ENCODE measurements around the gene ZNF540. TPM values are rescaled to one million over a fixed set of nuclear protein-coding genes. Genes with fewer than 3 reads are reported as not detected.

The ZNF540 gene
- total and polyA plus RNA-seq, 9 of the 15 experiments (the other 6 are each of a cell fraction or from before 2014, with no cell fraction given): 0.20 to 0.95 (median 0.44) TPM

GRCh38 chr19:37551129-37551993 lies 43.3 kb upstream of the ZNF540 start (continued):
- TF ChIP-seq RBFOX2 (IDR thresholded peaks at IDR 0.05; ENCODE audit: low read depth, low read length): peak; percentile 61
- TF ChIP-seq MTA1 (IDR thresholded peaks at IDR 0.05; ENCODE audit: borderline replicate concordance): peak; percentile 88
- peak; percentile 33 to 59 (median 50); a peak in 5 of 6 replicates for TF ChIP-seq CTCF (IDR thresholded peaks at IDR 0.05 in 2 of 3, conservative IDR thresholded peaks at IDR 0.05 in 1 of 3; ENCODE audit: insufficient read depth in 2 of 3, low read depth in 1 of 3, low read length in 3 of 3)
- TF ChIP-seq SOX6 (IDR thresholded peaks at IDR 0.05): 0 out of 2 replicates have a peak, but pooled peaks have one; percentile 25
- TF ChIP-seq ZNF740 (CRISPR knock-in tag; IDR thresholded peaks at IDR 0.05): peak; percentile 58; the same call in 1 of the 2 replicates
- peak in 1 of 2 experiments; percentile 58; a peak in 2 of 4 replicates for TF ChIP-seq ZNF740 (tag; IDR thresholded peaks at IDR 0.05)
- TF ChIP-seq ZFX (CRISPR knock-in tag; IDR thresholded peaks at IDR 0.05): peak; percentile 70
- TF ChIP-seq YY1 (IDR thresholded peaks at IDR 0.05; ENCODE audit: borderline replicate concordance in 1 of 3, control insufficient read depth in 1 of 3, extremely low read depth in 1 of 3, insufficient read depth in 3 of 3, insufficient read length in 1 of 3, insufficient replicate concordance in 2 of 3, low read depth in 1 of 3, low read length in 2 of 3): no peak
- TF ChIP-seq GATAD2B (IDR thresholded peaks at IDR 0.05; ENCODE audit: borderline replicate concordance): no peak
- peak; percentile 12; the same call in 1 of the 2 replicates for TF ChIP-seq REST (IDR thresholded peaks at IDR 0.05; ENCODE audit: borderline replicate concordance)
- TF ChIP-seq REST (CRISPR knock-in tag; IDR thresholded peaks at IDR 0.05; ENCODE audit: low read depth): no peak
- TF ChIP-seq ZNF134 (CRISPR knock-in tag; conservative IDR thresholded peaks at IDR 0.05): no peak
- peak in 1 of 2 experiments; percentile 47; a peak in 1 of 4 replicates for TF ChIP-seq RAD21 (CRISPR knock-in tag; conservative IDR thresholded peaks at IDR 0.05 in 1 of 2, IDR thresholded peaks at IDR 0.05 in 1 of 2)
- peak; percentile 27; the same call in 1 of the 2 replicates for TF ChIP-seq SIN3B (IDR thresholded peaks at IDR 0.05; ENCODE audit: low read depth)

Data from K562 (cell line).